Bone marrow (tissue), 2 donors: ENCODE results near the gene VN1R5.
"Not testable (repeated sequence)": the region's sequence is repeated elsewhere in the genome, so short reads cannot be mapped to it uniquely, and the experiment has no call there.

ENCODE experiments used
- DNase-seq, 2 donors: peaks; one replicate each; lab custom pipeline; 2025; lab: John Stamatoyannopoulos, UW

The VN1R5 gene

DNA sequence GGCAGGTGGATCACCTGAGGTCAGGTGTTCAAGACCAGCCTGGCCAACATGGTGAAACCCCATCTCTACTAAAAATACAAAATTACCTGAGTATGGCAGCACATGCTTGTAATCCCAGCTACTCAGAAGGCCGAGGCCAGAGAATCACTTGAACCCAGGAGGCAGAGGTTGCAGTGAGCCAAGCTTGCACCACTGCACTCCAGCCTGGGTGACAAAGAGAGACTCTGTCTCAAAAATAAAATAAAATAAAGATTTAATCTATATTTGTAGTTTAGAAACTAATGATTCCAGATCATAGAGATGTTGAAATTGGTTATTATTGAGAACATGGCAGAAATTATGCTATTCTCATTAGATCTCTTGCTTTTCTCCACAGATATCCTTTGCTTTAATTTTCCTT, at the start of gene VN1R5:
Gene VN1R5 (plus strand): TSS at position 301 of the 400 bp plus-strand sequence.
- not testable (repeated sequence) for DNase-seq

DNA sequence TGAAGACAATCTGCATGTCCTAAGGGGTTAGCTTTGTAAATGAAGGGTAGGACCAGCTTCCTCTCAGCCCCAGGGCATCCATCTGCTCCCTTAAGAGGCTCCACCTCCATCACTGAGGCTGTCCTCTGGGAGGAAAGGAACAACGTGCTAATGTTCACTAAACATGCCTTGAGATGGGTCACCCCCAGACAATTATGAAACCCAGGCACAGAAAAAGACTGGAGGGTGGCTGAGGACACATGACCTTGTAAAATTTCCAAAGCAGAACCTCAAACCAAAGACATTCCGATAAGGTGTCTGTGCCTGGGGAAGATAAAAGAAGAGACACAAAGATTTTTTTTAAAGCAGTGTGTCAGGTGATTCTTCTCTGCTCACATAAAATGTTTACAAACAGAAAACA, 46.5 kb upstream of the VN1R5 start:
- no peak for DNase-seq

DNA sequence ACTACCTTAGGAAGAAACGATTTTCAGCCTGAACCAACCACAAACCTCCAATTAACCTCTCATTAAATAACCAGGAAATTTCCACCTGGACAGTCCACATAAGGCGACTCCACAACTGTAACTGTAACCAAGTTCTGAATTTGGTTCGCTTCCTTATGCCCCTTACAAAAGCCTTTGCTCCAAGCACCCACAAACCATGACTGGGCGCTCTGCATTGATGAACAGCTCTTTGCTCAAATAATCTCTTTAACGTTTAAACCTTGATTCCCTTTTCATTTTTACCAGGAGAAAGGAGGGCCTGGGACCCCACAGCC, 45.9 kb upstream of the VN1R5 start:
- DNase-seq, result no peak

DNA sequence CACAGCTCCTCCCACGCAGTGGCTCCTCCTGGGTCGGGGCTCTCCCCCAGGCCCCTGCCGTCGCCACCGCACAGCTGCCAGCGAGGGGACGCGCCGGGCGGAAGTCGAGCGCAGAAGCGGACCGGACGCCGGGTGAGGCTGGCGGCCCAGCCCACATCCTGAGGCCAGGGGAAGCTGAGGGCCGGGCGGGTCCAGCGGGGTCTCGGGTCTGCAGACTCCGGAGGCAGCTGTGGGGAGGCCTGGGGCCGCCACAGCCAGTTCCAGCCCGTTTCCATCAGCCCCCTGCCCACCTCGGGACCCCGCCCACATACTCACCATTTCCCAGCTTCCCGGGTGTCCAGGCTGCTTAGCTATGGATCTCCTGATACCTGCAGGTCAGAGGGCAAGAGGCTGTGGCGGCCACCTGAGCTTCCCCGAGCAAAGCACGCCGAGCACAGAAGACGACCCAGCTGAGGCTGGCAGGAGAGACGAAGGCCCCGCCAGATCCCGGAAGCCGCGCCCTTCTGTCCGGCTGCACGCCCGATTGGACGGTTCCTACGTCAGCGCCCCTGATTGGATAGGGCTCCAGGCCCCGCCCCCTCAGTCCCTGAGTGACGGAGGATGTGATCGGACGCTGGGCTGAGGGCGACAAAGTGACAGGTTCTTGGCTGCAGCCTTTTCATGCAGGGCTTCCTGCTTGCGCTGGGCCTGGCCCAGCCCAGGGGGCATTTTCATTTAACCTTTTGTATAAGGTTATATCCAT, 45.3 kb upstream of the VN1R5 start:
- DNase-seq, result peak; percentile 74 to 91

DNA sequence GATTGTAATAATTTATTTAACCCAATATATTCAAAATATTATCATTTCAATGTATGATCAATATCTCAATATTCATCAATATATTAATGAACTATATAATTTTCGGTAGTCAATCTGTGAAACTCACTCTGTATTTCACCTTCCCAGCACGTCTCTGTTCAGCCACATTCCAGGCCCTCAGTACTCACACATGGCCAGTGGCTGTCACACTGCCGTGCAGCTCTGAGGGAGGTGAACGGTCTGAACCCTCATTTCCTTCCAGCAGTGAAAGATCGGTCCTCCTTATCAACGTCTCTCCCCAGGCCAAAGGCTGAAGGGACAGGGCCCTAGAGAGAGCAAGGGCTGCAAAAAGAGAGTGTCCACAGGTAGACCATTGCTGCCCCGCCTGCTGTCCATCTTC, 44.5 kb upstream of the VN1R5 start:
- no peak for DNase-seq

DNA sequence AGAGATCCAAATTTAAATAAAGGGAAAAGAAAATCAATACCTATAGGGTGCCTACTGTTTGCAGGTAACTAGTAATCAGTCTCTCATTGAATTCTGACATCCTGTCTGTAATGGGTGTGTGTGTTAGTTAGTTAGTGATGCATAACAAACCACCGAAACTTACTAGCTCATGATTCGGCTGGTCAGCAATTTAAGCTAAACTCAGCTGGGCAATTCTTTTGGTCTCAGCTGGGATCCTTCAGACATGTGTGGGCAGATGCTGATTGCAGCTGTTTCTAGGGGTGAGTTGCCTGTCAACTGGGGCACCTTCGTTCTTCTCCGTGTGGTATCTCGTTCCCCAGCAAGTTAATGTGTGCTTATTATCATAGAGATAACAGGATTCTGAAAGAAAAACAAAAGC, 43.9 kb upstream of the VN1R5 start:
- no peak for DNase-seq

DNA sequence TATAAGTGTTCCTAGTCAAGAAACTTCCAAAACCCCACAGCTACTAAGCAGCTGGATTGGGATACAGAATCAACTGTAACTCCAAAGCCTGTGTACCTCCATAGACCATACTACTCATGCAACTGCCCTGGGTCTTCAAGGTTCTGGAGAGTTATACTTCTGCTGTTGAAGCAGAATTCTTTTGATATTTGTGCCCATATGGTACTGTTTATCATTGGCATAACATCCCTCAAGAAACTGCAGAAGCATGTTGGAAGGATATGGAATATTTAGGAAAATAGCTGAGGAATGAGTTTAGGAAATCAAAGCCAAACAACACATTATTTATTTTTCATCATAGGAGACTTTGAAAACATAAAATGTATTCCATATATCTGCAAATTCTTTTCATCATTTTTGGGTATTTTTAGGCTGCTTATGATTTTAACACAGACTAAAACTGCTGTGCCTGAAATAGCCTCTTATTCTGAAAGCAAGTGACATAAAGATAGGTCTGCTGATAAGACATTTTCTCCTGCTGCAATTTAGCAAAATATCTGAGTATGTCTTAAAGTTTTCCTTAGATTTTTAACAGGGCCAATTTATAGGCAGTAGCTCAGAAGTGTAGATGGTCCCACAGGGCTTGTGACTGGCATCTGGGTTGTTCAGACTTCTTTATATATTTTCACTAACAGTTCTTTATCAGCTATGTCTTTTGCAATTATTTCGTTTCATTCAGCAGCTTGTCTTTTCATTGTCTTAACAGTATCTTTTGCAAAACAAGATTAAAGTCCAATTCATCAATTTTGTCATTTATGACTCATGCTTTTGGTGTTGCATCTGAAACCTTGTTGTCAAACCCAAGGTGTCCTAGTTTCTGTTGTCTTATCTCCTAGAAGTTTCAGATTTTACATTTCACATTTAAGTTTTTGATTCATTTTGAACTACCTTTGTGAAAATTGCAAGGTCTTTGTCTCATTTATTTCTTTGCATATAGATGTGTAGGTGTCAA, 43.0 kb upstream of the VN1R5 start:
- no peak for DNase-seq

DNA sequence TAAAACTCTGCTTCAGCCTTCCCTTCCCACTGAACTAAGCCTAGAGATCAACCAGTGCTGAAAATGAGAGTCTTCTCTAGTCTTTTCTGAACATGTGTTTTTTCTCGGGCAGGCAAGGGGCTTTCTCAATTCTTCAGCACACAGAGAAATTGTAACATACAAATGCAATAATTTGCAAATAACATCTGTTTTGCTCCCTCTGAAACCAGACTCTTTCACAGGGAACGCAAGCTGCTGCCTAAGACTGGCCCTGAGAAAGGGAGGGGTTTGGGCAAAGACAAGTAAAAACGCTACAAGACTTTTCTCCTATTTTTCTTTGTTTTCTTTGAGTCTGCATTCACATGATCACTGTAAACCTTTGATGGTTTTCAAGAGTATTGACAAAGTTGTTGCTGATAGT, 39.6 kb upstream of the VN1R5 start:
- DNase-seq, result no peak

DNA sequence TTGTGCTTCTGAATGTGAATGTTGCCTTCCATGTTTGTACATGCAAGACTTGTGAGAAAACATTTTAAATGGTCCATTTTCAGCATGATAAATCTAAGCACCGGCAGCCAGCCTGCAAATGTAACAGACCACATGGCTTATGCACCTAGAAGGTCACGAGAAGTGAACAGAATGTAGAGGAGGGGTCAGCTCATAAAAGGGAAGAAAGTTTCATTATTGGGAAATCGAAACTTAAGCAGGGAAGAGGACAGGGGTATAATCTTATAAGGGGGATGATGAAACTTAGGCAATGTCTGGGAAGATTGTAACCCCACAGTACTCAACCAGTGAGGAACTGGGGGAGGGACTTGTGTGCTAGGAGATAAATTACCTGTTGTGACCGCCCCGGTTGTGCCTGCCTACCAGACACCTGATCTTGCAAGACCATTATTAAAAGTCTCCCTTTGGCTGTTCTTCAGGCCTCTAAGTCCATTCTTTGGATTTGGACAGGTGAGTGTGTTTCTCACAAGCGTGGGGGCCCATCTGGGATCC, 37.7 kb upstream of the VN1R5 start:
- DNase-seq, result no peak

DNA sequence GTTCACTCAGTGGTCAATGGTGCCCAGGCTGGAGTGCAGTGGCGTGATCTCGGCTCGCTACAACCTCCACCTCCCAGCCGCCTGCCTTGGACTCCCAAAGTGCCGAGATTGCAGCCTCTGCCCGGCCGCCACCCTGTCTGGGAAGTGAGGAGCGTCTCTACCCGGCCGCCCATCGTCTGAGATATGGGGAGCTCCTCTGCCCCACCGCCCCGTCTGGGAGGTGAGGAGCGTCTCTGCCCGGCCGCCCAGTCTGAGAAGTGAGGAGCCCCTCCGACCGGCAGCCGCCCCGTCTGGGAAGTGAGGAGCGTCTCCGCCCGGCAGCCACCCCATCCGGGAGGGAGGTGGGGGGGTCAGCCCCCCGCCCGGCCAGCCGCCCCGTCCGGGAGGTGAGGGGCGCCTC, 35.6 kb upstream of the VN1R5 start:
- DNase-seq, result not testable (repeated sequence)

DNA sequence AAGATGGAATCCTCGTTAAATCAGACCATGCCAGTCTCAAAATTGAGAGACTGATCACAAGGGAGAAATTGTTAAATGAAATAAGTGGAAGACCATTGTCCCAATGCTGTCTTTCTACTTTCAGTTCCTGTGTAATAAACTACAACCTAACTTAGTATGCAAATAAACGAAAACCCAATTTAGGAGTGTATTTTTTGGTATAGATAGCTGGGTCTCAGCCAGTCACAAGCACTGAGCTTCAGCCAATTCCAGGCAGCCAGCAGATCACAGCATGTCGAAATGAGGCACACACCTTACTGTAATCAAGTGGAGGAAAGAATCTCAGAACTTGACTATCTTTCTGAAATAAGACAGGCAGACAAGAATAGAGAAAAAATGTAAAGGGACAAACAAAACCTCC, 33.0 kb upstream of the VN1R5 start:
- DNase-seq, result no peak

DNA sequence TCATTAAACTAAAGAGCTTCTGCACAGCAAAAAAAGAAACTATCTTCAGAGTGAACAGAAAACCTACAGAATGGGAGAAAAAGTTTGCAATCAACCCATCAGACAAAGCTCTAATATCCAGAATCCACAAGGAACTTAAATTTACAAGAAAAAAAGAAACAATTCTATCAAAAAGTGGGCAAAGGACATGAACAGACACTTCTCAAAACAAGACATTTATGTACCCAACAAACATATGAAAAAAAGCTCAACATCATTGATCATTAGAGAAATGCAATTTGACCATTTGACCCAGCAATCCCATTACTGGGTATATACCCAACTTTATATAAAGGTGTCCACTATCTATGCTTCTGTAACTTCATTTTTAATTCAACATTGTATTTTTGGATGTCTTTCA, 31.1 kb upstream of the VN1R5 start:
- DNase-seq, result no peak

DNA sequence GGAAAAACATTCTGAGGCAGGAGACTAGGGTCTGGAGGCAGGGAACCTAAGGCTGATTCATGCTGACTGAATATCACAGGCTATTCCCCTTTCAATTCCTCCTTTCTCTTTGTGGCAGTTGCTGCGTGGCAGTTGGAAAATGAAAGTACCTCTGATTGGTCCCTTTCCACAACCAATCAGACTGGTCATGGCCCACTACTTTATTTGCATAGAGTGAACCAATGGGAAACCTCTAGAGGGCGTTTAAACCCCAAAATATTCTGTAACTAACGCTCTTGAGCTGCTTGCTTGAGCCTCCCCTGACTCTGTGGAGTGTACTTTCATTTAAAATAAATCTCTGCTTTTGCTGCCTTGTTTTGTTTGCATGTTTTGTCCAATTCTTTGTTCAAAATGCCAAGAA, 27.7 kb upstream of the VN1R5 start:
- no peak for DNase-seq

DNA sequence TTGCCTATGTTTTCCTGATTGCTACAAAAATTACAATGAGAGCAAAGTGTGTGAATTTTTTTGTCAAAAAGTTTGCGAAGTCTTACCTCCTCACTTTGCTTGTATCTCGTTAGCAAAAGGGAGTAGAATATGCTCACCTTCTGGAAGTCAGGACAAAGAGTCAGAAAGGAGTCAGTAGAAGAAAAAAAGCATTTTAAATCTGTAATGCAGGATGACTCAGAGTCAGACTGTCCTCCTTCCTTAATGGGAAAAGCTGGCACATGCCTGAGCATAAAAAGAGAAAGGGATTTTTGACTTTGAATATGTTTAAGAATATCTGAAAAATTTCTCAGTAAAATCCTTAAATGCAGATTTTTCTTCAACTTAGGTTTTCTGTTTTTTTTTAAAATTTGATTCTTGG, 14.2 kb upstream of the VN1R5 start:
- DNase-seq, result no peak

DNA sequence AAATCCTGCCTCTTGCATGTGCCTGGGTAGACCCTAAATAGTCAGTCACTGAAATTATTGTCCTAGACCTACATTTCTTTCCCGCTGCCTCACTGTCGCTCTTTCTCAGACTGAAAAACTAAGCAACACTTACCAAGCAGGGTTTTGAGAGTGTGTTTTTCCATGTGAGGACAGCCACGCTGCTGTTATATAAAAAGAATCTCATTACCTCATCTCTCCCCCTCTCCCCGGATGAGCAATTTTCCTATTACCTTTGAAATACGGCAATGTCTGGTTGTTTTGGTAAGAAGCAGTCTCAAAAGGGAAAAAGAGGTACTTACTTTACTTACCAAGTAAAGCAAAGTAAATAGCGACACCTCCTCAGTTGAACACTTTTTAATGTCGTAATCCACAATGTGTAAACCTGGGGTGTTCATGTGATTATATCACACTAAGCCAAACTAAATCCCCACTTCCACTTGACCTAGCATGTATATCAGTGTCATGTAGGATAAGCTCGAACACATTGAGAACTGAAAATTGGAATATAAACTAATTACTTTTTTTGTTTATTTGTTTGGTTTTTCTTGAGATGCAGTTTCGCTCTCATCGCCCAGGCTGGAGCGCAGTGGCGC, 12.2 kb upstream of the VN1R5 start:
- no peak for DNase-seq

DNA sequence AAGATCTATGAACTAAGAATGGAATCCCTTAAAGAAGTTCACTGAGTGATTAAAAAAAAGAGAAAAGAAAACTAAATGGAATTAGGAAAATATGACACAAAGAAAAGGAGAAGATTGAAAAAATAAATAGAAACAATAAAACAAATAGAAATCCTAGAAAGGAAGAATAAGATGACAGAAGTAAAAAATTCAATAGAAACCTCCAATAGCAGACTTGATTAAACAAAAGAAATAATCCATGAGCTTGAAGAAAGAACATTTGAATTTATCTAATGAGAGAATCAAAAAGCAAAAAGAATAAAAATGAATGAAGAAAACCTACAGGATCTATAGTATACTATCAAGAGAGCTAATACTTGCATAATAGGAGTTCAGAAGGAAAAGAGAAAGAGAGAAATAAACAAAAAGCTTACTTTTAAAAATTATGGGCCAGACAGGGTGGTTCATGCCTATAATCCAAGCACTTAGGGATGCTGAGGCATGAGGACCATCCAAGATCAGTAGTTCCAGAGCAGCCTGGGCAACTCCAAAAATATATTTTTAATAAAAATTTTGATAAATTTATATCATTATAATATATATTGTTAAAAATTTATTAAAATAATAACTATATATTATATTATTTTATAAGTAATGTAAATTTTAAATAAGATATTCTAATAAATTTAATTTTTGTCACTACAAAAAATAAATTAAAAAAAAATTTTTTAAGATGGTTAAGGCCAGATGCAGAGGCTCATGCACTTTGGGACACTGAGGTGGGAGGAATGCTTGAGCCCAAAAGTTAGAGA, 9.4 kb upstream of the VN1R5 start:
- DNase-seq, result no peak

DNA sequence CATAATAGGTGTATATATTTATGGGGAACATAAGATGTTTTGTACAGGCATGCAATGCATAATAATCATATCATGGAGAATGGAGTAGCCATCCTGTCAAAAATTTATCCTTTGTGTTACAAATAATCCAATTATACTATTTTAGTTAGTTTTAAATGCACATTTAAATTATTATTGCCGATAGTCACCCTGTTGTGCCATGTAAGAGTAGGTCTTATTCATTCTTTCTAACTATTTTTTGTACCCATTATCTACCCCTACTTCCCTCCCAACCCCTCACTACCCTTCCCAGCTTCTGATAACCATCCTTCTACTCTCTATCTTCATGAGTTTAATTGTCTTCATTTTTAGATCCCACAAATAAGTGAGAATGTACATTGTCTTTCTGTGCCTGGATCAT, 8.3 kb upstream of the VN1R5 start:
- DNase-seq, result no peak

DNA sequence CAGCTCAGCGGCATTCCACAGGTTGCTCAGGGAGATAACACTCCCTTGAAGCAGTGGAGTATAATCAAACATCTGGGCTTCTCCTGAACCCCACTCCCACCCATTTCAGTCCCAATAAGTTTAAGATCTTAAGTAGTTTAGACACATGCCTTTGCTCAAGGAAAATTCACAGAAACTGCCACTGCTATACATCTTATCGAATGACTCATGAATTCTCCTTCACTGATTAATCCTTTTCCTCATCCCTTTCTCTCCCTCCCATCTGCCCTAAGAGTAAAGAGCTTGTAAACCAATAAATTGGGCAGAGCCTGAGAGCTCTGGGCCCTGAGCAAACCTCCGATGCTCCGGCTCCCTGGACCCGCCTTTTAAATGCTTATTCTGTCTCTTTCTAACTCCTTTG, 10.2 kb downstream of the VN1R5 start:
- no peak for DNase-seq

DNA sequence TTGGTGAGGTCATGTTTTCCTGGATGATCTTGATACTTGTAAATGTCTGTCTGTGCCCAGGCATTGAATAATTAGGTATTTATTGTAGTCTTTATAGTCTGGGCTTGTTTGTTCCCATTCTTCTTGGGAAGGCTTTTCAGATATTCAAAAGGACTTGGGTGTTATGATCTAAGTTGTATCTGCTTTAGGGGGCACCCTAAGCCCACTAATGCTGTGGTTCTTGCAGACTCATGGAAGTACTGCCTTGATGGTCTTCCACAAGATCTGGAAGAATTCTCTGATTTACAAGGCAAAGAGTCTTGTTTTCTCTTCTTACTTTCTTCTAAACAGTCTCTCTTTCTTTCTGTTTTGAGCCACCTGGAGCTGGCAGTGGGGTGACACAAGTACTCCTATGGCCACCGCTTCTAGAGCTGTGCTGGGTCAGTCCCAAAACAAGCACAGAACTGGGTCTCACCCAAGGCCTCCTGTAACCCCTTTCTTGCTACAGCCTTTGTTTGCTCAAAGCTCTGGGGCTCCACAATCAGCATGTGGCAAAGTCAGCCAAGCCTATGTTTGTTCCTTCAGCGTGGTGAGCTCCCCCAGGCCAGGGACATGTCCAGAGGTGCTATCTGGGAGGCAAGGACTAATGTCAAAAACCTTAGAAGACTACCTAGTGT, 12.6 kb downstream of the VN1R5 start:
- no peak for DNase-seq

DNA sequence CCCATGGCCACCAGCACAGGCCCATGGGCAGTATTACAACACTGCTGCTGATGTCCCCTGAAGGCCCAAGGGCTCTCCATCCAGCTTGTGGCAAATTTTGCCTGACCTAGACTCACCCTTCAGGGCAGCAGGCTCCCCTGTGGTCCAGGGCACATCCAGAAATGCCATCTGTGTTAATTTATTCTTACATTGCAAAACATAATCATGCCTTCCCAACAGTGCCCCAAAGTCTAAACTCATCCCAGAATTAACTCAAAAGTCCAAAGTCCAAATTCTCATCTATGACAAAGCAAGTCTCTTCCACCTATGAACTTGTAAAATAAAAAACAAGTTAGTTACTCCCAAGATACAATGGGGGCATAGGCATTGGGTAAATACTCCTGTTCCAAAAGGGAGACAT, 13.3 kb downstream of the VN1R5 start:
- no peak for DNase-seq

DNA sequence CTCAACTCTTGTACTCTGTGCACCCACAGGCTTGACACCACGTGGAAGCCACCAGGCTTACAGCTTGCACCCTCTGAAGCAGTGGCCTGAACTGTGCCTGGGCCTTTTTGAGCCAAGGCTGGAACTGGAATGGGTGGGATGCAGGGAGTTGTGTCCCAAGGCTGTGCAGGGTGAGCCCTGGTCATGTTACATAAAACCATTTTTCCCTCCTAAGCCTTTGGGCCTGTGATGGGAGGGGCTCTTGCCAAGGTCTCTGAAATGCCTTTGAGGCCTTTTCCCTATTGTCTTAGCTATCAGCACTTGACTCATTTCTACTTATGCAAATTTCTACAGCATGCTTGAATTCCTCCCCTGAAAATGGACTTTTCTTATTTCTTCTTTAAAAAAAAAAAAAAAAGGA, 14.1 kb downstream of the VN1R5 start:
- no peak for DNase-seq
